GM18502 (cell line): ENCODE data around the gene WRNIP1.

Experiments
- ATAC-seq: cut with Tn5 transposase; IDR thresholded peaks from one replicate; pipeline ENCODE4 v1.9.1; 2021; ENCODE audit warnings: mild to moderate bottlenecking; ENCODE audit not compliant: unreplicated experiment, poor library complexity

The WRNIP1 gene

GRCh38 chr6:2765166-2765895 is at the start of gene WRNIP1:
TSS of gene WRNIP1 (plus strand) at chr6:2765393. CDS start at chr6:2765623, 230 bp downstream.
- ATAC-seq = peak; percentile 86

DNA sequence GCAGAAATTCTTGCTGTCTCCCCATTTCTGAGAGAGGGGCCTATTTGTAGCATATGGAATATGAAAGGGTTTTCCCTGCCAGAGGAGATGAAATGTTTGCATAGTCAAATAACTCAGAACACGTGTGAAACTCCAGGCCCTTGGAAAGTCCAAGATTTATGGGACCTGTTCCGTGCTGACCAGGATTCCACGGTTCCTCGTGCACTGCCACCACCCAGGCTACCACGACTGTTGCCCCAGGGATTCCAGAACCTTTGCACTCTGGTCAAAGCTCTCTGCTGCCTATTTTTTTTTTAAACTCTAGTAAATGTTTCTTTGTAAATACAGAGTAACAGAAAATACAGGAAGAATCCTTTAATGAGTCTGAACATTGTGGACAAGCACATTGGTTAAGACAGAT is 49.5 kb upstream of the WRNIP1 start:
- no peak for ATAC-seq

DNA sequence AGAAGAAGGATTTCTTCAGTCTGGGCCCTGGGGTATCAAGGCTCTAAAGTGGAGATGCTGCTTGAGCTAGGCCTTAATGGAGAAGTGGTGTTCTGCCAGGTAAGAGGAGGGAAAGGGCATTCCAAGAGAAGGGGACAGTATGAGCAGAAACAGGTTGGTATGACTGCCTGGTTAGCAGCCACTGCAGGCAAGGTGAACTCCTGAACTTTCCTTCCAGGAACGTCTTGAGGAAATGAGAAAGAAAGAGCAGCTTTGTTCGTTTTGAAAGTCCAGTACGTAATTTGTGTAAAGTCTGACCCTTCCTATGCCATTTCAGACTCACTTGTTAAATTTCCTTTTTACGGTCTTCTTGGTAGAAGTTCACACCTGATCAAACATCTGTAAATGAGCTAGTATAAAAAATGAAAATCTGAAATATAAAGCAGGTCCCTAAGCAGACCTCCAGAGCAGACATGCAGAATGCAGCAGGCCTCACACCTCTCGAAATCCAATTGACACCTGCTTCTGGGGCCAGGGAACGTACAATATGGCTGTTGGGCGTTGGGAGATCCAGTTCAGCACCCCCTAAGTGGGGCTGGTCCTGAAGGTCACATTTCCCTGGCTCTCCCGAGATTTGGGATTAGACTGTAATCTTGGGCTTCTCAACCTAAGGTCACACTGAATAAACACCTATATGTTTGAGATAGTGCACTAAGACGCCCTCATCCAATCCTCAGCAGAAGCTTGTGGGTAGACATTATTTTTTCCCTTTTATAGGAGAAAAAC is 48.1 kb upstream of the WRNIP1 start:
- ATAC-seq = no peak

DNA sequence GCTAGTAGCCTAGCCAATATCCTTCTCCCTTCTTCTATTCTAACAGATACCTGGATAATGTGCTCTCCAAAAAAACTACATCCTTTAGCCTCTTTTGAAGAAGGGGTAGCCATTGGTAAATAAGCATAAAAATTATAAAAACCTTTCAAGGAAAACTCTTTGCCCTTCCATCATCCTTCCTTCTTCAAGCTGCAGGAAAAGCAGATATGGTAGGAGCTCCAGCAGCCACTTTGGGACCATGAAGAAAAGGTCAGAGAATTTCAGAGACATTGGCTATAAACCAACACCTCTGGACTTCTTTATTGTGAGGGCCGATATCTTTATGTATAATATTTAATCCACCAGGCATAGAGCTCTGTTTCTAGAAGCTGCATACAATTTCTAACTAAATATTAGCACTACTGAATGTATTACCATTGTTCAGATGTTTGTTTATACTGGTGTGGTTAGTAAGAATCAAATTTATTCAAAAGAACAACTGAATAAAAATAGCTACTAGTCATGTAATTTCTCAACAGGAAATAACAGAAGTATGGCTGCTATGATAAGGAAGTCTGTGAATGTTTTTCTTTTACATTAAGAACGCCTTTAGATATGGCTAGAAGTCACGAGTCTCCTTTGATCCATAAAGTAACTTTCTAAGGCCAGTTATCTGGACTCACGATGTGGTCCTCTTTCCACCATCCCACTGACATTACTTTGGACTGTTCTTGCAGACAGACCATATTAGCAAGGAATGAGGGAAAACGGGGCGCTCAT is 46.7 kb upstream of the WRNIP1 start:
- ATAC-seq = no peak

- ATAC-seq = no peak
Measured at GRCh38 chr6:2719093-2719455, 46.1 kb upstream of the WRNIP1 start.

DNA sequence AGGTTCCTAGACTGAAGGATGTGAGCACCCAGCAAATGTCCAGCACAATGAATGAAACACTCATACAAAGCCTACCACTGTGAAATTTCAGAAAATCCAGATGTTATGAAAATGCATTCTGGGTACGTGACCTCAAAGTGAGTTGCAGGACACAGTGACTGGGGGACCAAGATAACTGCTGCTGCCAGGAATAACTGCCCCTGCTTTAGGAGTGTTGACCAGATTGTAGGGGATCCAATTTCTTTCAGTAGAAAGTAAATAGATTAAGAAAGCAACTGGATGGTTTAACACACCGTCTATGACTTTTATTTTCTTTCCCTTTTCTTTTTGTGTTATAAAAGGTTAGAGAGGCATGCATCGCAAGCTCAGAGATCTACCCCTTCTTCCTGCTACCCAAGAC is 44.0 kb upstream of the WRNIP1 start:
- ATAC-seq = no peak

DNA sequence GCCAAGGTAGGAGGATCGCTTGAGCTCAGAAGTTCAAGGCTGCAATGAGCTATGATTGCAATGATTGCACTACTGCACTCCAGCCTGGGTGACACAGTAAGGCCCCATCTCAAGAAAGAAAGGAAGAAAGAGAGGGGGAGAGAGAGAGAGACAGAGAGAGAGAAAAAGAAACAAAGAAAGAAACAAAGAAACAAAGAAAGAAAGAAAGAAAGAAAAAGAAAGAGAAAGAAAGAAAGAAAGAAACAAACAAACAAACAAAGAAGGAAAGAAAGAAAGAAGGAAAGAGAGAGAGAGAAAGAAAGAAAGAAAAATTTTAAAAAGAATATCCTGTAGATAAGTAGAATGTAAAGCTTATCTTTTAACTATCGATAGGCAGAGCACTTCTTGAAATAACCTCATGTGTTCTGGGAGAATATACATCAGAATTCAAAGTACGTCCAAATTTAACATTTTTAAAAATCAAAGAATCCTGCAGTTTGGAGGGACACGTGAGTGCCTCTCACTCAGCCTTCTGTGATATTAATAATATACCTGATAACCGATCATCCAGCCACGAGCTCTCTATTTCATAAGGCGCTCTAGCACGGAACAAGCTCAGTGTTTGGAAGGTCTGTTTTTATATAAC is 39.7 kb upstream of the WRNIP1 start:
- no peak for ATAC-seq

GRCh38 chr6:2725999-2726567 is 39.1 kb upstream of the WRNIP1 start:
- peak; percentile 86 for ATAC-seq

GRCh38 chr6:2729921-2730320 is 35.3 kb upstream of the WRNIP1 start:
- ATAC-seq = no peak

DNA sequence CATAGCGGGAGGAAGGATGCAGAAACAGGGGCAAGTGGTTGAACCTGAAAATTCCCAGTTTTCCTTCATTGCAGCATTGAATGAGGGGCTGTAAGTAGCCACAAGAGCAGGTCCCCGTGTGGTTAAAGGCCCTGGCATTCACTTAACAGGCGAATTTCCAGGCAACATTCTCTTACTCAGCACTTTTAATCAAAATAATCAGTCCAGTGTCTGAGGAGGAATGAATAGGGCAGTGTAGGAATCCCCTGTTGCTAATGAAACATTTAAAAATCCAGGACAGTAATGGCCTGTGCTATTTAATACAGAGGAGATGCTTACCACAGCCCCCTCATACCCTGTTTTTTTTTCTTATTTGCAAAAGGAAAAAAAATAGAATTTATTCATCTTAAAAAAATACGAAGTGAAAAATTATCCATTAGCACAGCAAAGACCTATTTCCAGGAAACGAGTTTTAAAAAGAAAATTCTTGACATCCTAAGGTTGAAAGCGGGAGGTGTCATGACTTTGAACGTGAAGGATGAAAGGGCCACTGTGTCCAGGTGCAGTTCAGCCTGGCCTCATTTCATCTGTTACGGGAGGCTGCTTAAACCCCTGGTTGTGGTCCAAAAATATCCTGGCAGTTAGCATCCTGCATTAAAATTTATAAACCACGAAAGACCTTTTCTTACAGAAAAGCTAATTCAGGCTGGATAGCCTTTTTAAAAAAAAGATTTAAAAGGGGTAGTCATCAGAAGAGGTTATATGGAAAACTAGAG is 34.7 kb upstream of the WRNIP1 start:
- ATAC-seq = no peak

GRCh38 chr6:2731281-2731909 is 33.8 kb upstream of the WRNIP1 start:
- ATAC-seq = no peak

- ATAC-seq = no peak
Measured at GRCh38 chr6:2732503-2733089, 32.6 kb upstream of the WRNIP1 start.

DNA sequence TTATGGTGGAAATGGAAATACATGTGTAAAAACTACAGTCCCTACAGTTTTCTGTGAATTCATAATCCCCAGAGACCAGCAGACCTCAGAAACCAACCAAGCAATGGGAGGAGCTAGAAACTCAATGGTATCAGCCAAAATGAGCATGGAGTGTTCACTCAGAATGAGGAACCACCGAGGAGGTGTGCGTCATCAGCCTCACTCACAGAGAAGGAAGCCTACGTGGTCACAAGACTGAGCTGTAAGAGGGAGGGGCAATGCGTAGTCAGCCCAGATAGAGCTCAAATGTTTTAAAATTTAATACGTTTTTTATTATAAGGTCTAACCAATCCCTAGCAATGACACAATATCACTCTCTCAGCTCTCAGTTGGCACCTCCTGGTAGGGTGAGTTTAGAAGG is 31.9 kb upstream of the WRNIP1 start:
- peak; percentile 94 for ATAC-seq

GRCh38 chr6:2733736-2734480 is 31.3 kb upstream of the WRNIP1 start:
- ATAC-seq = no peak

GRCh38 chr6:2734488-2735166 is 30.6 kb upstream of the WRNIP1 start:
- no peak for ATAC-seq

- no peak for ATAC-seq
Measured at GRCh38 chr6:2737885-2738284, 27.3 kb upstream of the WRNIP1 start.

- no peak for ATAC-seq
Measured at GRCh38 chr6:2738373-2738979, 26.7 kb upstream of the WRNIP1 start.
